ENCODE results near the gene GPC6. TPM values are rescaled to one million over a fixed set of nuclear protein-coding genes. Genes with fewer than 3 reads are reported as not detected.

The GPC6 gene
- total RNA-seq, 2 donors from 2014 or later: 1.6 to 4.0 TPM

- Histone ChIP-seq H3K4me1 (no peaks in the 10 kb centered on the region), H3K9me3 (no peaks in the 10 kb centered on the region), H3K36me3 (replicated peaks in 1 of 2; ENCODE audit: insufficient read depth in 1 of 2, low read depth in 2 of 2) (no peaks in the 10 kb centered on the region), H3K27ac (no peak overlapping the region), H3K4me3 (no peak overlapping the region), H3K27me3 (no peaks in the 10 kb centered on the region)
- TF ChIP-seq POLR2A (IDR thresholded peaks at IDR 0.05): no peak
- no peak for TF ChIP-seq CTCF (IDR thresholded peaks at IDR 0.05)
- no peak for ATAC-seq
- WGBS, 2 donors: 81 to 88% methylated on average over 2 of the region's 2 CpGs
- DNase-seq: no peak
- intact Hi-C loops (cut with DNase I): no loop called here
Measured at GRCh38 chr13:94319501-94319900, 1092.9 kb downstream of the GPC6 start.

- no peaks in the 10 kb centered on the region for H3K36me3 ChIP-seq (replicated peaks in 1 of 2; ENCODE audit: insufficient read depth in 1 of 2, low read depth in 2 of 2)
- TF ChIP-seq CTCF (IDR thresholded peaks at IDR 0.05) (no peak), POLR2A (IDR thresholded peaks at IDR 0.05) (no peak)
- ATAC-seq (no peak), DNase-seq (no peak)
- H3K27me3 ChIP-seq: no peaks in the 10 kb centered on the region
- H3K9me3 ChIP-seq: no peaks in the 10 kb centered on the region
- WGBS, 2 donors: 67 to 87% methylated on average over 6 of the region's 6 CpGs
- intact Hi-C loops (cut with DNase I): no loop called here
- H3K27ac ChIP-seq: no peak overlapping the region
- no peaks in the 10 kb centered on the region for H3K4me1 ChIP-seq
- H3K4me3 ChIP-seq: no peak overlapping the region
Measured at GRCh38 chr13:94322925-94323763, 1096.5 kb downstream of the GPC6 start.

- DNase-seq (no peak), ATAC-seq (no peak)
- H3K27me3 ChIP-seq: no peaks in the 10 kb centered on the region
- H3K9me3 ChIP-seq: no peaks in the 10 kb centered on the region
- H3K36me3 ChIP-seq (replicated peaks in 1 of 2; ENCODE audit: insufficient read depth in 1 of 2, low read depth in 2 of 2): no peaks in the 10 kb centered on the region
- WGBS, 2 donors: 74 to 84% methylated on average over 10 of the region's 10 CpGs
- intact Hi-C loops (cut with DNase I): no loop called here
- H3K27ac ChIP-seq: no peak overlapping the region
- H3K4me3 ChIP-seq: no peak overlapping the region
- H3K4me1 ChIP-seq: no peaks in the 10 kb centered on the region
- TF ChIP-seq CTCF (IDR thresholded peaks at IDR 0.05) (no peak), POLR2A (IDR thresholded peaks at IDR 0.05) (no peak)
Measured at GRCh38 chr13:94323764-94324758, 1097.5 kb downstream of the GPC6 start.

GRCh38 chr13:94324767-94325540 lies 1098.3 kb downstream of the GPC6 start:
- intact Hi-C loops (cut with DNase I): no loop called here
- H3K4me3 ChIP-seq: no peak overlapping the region
- H3K27ac ChIP-seq: no peak overlapping the region
- peaks cover 6% of the 10 kb centered on the region for H3K4me1 ChIP-seq
- WGBS, 2 donors: 77% methylated on average over 14 of the region's 14 CpGs
- no peaks in the 10 kb centered on the region for H3K36me3 ChIP-seq (replicated peaks in 1 of 2; ENCODE audit: insufficient read depth in 1 of 2, low read depth in 2 of 2)
- ATAC-seq (no peak), DNase-seq (no peak)
- no peaks in the 10 kb centered on the region for H3K9me3 ChIP-seq
- no peak for TF ChIP-seq CTCF (IDR thresholded peaks at IDR 0.05)
- no peaks in the 10 kb centered on the region for H3K27me3 ChIP-seq
